Measurements from ENCODE around the gene IQSEC2.

DNA sequence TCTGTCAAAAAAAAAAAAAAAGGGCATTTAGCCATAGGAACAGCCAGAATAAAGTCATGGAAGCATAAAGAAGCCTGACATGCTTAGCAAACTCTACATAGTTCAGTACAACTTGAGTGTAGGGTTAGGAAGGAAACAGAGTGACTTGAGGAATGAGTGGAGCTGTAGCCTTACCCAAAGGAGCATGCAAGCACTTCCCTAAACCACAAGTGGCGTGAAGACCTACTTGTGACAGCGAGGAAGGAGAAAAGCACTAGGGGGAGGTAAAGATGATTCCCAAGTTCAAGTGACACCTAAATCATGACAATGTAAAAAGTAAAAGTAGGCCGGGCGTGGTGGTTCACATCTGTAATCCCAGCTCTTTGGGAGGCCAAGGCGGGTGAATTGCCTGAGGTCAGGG, 21.8 kb upstream of the IQSEC2 start:
- TF ChIP-seq EZH2phosphoT487 (IDR thresholded peaks at IDR 0.05; ENCODE audit: low read depth, severe bottlenecking, unreplicated experiment) (no peak), EZH2 (IDR thresholded peaks at IDR 0.05; ENCODE audit: borderline replicate concordance) (no peak)
- TF ChIP-seq, protein P1, sequence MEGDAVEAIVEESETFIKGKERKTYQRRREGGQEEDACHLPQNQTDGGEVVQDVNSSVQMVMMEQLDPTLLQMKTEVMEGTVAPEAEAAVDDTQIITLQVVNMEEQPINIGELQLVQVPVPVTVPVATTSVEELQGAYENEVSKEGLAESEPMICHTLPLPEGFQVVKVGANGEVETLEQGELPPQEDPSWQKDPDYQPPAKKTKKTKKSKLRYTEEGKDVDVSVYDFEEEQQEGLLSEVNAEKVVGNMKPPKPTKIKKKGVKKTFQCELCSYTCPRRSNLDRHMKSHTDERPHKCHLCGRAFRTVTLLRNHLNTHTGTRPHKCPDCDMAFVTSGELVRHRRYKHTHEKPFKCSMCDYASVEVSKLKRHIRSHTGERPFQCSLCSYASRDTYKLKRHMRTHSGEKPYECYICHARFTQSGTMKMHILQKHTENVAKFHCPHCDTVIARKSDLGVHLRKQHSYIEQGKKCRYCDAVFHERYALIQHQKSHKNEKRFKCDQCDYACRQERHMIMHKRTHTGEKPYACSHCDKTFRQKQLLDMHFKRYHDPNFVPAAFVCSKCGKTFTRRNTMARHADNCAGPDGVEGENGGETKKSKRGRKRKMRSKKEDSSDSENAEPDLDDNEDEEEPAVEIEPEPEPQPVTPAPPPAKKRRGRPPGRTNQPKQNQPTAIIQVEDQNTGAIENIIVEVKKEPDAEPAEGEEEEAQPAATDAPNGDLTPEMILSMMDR (IDR thresholded peaks at IDR 0.05; ENCODE audit: poor library complexity): no peak

Measured in hepatocyte (in vitro differentiated cells).